Hepatocyte (in vitro differentiated cells): Measurements from ENCODE around the gene FAM124A. TPM values are rescaled to one million over a fixed set of nuclear protein-coding genes. Genes with fewer than 3 reads are reported as not detected.

Source experiments
- DNase-seq: peaks from one replicate; pipeline ENCODE4 v3.0.0-alpha.2; 2016; ENCODE audit warnings: low spot score
- H2AFZ ChIP-seq: fragments of 200-600 bp; sonication (generic); 2 replicates; pipeline ENCODE4 v1.6.0; 2016; ENCODE audit warnings: antibody characterized with exemption, mild to moderate bottlenecking
- H3K27ac ChIP-seq: fragments of 200-600 bp; sonication (generic); 2 replicates; pipeline ENCODE4 v1.5.1; 2016; ENCODE audit warnings: mild to moderate bottlenecking
- H3K27me3 ChIP-seq: fragments of 200-600 bp; sonication (generic); 2 replicates; pipeline ENCODE4 v1.6.1; 2016
- H3K36me3 ChIP-seq: fragments of 200-600 bp; sonication (generic); replicated peaks from 2 replicates; pipeline ENCODE4 v1.5.1; 2016; ENCODE audit warnings: low read depth; ENCODE audit not compliant: insufficient read depth
- H3K4me1 ChIP-seq: fragments of 200-600 bp; sonication (generic); 2 replicates; pipeline ENCODE4 v1.5.1; 2016; ENCODE audit warnings: mild to moderate bottlenecking, moderate library complexity; ENCODE audit not compliant: insufficient read depth
- H3K4me2 ChIP-seq: fragments of 200-600 bp; sonication (generic); 2 replicates; pipeline ENCODE4 v1.6.0; 2016
- H3K4me3 ChIP-seq: fragments of 200-600 bp; sonication (generic); 2 replicates; pipeline ENCODE4 v1.5.1; 2016; ENCODE audit warnings: mild to moderate bottlenecking
- H3K79me2 ChIP-seq: fragments of 200-600 bp; sonication (generic); 2 replicates; pipeline ENCODE4 v1.6.0; 2017; ENCODE audit warnings: mild to moderate bottlenecking
- H3K9me2 ChIP-seq: fragments of 200-600 bp; sonication (generic); replicated peaks from 2 replicates; pipeline ENCODE4 v1.6.0; 2017; ENCODE audit warnings: mild to moderate bottlenecking; ENCODE audit not compliant: insufficient read depth
- H3K9me3 ChIP-seq: fragments of 200-600 bp; sonication (generic); 2 replicates; pipeline ENCODE4 v1.5.1; 2016; ENCODE audit warnings: low read depth, mild to moderate bottlenecking
- H4K20me1 ChIP-seq: fragments of 200-600 bp; sonication (generic); 2 replicates; pipeline ENCODE4 v1.6.0; 2016; ENCODE audit warnings: mild to moderate bottlenecking; ENCODE audit not compliant: insufficient read depth, poor library complexity, severe bottlenecking
- EZH2 ChIP-seq: fragments of 200-600 bp; sonication (generic); IDR thresholded peaks from 2 replicates; pipeline ENCODE4 v1.6.1; 2016; ENCODE audit warnings: antibody characterized with exemption, mild to moderate bottlenecking, borderline replicate concordance
- EZH2phosphoT487 ChIP-seq: fragments of 200-600 bp; sonication (generic); IDR thresholded peaks from one replicate; pipeline ENCODE4 v1.6.1; 2018; ENCODE audit warnings: antibody characterized with exemption, mild to moderate bottlenecking, low read depth, moderate library complexity; ENCODE audit not compliant: unreplicated experiment, severe bottlenecking
- WGBS: methylation state at CpG from one replicate; pipeline ENCODE4 v1.1.6; 2016; ENCODE audit warnings: low lambda C conversion rate; ENCODE audit errors: missing lambda C conversion rate; 5-methylcytosine and 5-hydroxymethylcytosine counted together
- polyA plus RNA-seq: library from polyadenylated mRNA; unstranded; fragments of >200 nt; fragmentation: Nextera tagmentation; extraction: Ambion mirVana; gene quantifications from 2 replicates; pipeline ENCODE4 v1.2.1, GENCODE V29; 2016
- total RNA-seq: library from RNA; depleted of rRNA; stranded (reverse); fragments of >200 nt; gene quantifications from 2 replicates; pipeline ENCODE4 v1.2.3, GENCODE V29; 2014
- TF ChIP-seq, protein P1 (sequence below): fragments of 200-600 bp; sonication (generic); IDR thresholded peaks from 2 replicates; pipeline ENCODE4 v1.5.1; 2016; ENCODE audit warnings: antibody characterized with exemption, mild to moderate bottlenecking; ENCODE audit not compliant: poor library complexity

FAM124A gene
- total and polyA plus RNA-seq, 2 experiments from 2014 or later, result 0.60 to 1.7 TPM

GRCh38 chr13:51240958-51241357 is 18.8 kb downstream of the FAM124A start:
- H4K20me1 ChIP-seq, result no peaks in the 10 kb centered on the region
- 95% methylated on average over 3 of the region's 3 CpGs for WGBS
- no peak overlapping the region for H3K4me2 ChIP-seq
- no peak overlapping the region for H2AFZ ChIP-seq
- H3K4me3 ChIP-seq, result no peak overlapping the region
- no peak for DNase-seq
- H3K79me2 ChIP-seq, result no peaks in the 10 kb centered on the region
- H3K27ac ChIP-seq, result no peak overlapping the region
- H3K9me2 ChIP-seq, result no peaks in the 10 kb centered on the region
- no peaks in the 10 kb centered on the region for H3K9me3 ChIP-seq
- H3K27me3 ChIP-seq, result peaks cover 5% of the 10 kb centered on the region
- no peak for TF ChIP-seq EZH2phosphoT487
- no peak for TF ChIP-seq EZH2
- TF ChIP-seq, protein P1, sequence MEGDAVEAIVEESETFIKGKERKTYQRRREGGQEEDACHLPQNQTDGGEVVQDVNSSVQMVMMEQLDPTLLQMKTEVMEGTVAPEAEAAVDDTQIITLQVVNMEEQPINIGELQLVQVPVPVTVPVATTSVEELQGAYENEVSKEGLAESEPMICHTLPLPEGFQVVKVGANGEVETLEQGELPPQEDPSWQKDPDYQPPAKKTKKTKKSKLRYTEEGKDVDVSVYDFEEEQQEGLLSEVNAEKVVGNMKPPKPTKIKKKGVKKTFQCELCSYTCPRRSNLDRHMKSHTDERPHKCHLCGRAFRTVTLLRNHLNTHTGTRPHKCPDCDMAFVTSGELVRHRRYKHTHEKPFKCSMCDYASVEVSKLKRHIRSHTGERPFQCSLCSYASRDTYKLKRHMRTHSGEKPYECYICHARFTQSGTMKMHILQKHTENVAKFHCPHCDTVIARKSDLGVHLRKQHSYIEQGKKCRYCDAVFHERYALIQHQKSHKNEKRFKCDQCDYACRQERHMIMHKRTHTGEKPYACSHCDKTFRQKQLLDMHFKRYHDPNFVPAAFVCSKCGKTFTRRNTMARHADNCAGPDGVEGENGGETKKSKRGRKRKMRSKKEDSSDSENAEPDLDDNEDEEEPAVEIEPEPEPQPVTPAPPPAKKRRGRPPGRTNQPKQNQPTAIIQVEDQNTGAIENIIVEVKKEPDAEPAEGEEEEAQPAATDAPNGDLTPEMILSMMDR, result no peak
- H3K36me3 ChIP-seq, result no peaks in the 10 kb centered on the region
- H3K4me1 ChIP-seq, result no peaks in the 10 kb centered on the region

GRCh38 chr13:51241720-51242119 is 19.5 kb downstream of the FAM124A start:
- Histone ChIP-seq H3K27me3 (peaks cover 5% of the 10 kb centered on the region), H3K4me1 (no peaks in the 10 kb centered on the region), H4K20me1 (no peaks in the 10 kb centered on the region), H3K27ac (no peak overlapping the region), H3K4me2 (no peak overlapping the region), H3K79me2 (no peaks in the 10 kb centered on the region), H3K9me2 (no peaks in the 10 kb centered on the region), H2AFZ (no peak overlapping the region), H3K36me3 (no peaks in the 10 kb centered on the region), H3K4me3 (no peak overlapping the region), H3K9me3 (no peaks in the 10 kb centered on the region)
- TF ChIP-seq, protein P1, result no peak
- TF ChIP-seq EZH2 (no peak), EZH2phosphoT487 (no peak)
- DNase-seq, result no peak
- 66% methylated on average over 6 of the region's 6 CpGs for WGBS

GRCh38 chr13:51243227-51243626 is 21.0 kb downstream of the FAM124A start:
- Histone ChIP-seq H4K20me1 (no peaks in the 10 kb centered on the region), H3K4me2 (no peak overlapping the region), H3K27ac (no peak overlapping the region), H3K27me3 (peaks cover 5% of the 10 kb centered on the region), H3K4me3 (no peak overlapping the region), H3K79me2 (no peaks in the 10 kb centered on the region), H3K4me1 (no peaks in the 10 kb centered on the region), H3K9me3 (no peaks in the 10 kb centered on the region), H3K36me3 (no peaks in the 10 kb centered on the region), H3K9me2 (no peaks in the 10 kb centered on the region), H2AFZ (no peak overlapping the region)
- no peak for DNase-seq
- TF ChIP-seq EZH2, result no peak
- TF ChIP-seq EZH2phosphoT487, result no peak
- TF ChIP-seq, protein P1, result no peak
- WGBS, result 65% methylated on average over 4 of the region's 4 CpGs

DNA sequence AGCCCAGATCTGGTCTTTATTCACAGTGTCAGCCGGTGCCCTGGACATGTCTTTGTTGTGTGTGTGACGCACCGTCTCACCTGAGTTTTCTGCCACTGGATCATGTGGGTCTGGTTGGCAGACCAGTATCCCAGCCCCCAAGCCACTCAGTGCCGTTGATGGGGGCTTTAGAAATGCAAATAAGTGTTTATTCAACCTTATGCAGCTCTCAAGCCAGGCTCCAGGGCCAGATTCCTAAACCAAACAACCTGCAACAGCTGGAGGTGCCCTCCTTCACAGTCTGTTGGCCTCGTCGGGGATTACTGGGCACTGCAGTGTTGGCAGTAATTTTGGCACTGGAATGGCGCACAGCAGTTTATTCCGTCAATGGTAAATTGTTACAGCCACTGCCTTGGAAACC is 21.6 kb downstream of the FAM124A start:
- Histone ChIP-seq H3K4me2 (no peak overlapping the region), H3K27ac (no peak overlapping the region), H4K20me1 (no peaks in the 10 kb centered on the region), H3K36me3 (no peaks in the 10 kb centered on the region), H3K27me3 (peaks cover 5% of the 10 kb centered on the region), H3K4me3 (no peak overlapping the region), H2AFZ (no peak overlapping the region), H3K4me1 (no peaks in the 10 kb centered on the region), H3K9me2 (no peaks in the 10 kb centered on the region), H3K9me3 (no peaks in the 10 kb centered on the region), H3K79me2 (no peaks in the 10 kb centered on the region)
- WGBS, result 61% methylated on average over 8 of the region's 8 CpGs
- TF ChIP-seq, protein P1, result no peak
- TF ChIP-seq EZH2phosphoT487 (no peak), EZH2 (no peak)
- no peak for DNase-seq
